ENCODE results near the gene VSTM2B.
"Not testable (repeated sequence)": the region's sequence is repeated elsewhere in the genome, so short reads cannot be mapped to it uniquely, and the experiment has no call there.

The VSTM2B gene

GRCh38 chr19:29525901-29526729, at the start of gene VSTM2B:
TSS of gene VSTM2B (plus strand) at chr19:29525994. CDS start at chr19:29526584, 590 bp downstream.
- DNase-seq: no peak

- no peak for DNase-seq
Measured at GRCh38 chr19:29476528-29476927, 49.3 kb upstream of the VSTM2B start.

DNA sequence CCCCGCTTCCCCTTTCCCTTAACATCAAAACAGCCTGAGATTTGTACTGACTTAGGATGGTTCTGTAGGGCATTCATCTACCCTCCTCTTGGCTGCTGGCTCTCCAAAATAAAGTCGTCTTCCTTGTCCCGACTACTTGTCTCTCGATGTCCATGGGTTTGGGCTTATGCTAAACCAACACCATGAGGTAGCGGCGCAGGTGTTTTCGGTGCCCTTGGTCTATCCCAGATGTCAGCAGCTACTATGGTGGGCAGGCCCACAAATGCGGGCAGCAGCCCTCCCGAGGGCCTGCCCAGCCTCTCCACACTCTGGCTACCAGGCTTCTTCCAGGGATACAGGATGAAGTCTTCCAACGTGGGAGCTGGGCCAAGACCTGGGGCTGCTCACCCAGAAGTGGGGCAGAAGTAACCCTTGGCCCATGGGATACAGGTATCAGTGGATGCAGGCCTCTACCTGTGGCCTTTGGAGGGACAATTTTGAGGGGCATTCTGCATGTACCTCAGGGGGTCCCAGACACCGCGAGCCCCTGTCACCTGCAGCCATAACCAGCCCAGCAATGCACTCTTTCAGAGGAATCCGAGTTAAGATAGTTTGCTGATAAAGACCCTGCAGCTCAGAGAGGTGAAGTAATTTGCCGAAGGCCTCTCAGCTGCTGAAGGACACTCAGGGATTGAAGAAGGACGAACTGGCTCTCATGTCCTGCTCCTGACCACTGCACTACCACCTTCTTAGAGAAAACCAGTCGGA, 47.8 kb upstream of the VSTM2B start:
- no peak for DNase-seq

GRCh38 chr19:29478578-29479565, 46.9 kb upstream of the VSTM2B start:
- DNase-seq: no peak

DNA sequence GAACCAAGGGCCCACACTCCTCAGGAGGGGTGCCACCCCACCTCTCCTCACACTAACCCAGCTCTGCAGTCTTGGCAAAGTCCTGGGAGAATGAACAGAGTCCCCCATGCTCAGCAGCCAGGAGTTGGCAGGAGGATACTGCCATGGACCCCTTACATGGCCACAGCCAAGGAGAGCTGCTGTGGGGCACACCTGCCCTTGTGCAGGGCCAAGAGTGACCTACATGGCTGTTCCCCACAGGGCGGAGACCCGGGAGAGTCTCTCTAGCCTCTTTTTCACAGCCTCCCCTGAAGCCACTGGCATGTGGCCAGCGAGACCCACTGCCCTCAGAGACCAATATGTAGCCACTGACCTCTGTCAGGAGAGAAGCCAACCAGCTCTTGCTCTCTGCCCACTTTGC, 45.9 kb upstream of the VSTM2B start:
- DNase-seq: no peak

DNA sequence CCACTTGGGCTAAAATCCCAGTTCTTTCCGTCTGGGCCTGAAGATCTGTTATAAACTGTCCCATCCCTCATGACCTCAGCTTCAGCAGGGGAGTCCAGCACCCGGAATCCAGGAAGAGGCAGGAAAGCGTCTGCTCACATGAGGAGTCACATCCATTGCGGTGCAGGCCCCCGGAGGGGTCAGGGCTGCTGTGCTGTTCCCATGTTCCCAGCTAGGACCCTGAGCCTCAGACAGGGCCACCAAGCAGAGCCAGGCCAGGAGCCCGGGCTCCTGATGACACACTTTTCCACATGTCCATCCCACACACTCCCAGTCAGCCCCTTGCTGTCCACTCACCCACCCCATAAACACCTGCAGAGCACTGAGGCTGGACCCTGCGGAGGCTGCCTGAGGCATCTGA, 45.3 kb upstream of the VSTM2B start:
- DNase-seq: no peak

DNA sequence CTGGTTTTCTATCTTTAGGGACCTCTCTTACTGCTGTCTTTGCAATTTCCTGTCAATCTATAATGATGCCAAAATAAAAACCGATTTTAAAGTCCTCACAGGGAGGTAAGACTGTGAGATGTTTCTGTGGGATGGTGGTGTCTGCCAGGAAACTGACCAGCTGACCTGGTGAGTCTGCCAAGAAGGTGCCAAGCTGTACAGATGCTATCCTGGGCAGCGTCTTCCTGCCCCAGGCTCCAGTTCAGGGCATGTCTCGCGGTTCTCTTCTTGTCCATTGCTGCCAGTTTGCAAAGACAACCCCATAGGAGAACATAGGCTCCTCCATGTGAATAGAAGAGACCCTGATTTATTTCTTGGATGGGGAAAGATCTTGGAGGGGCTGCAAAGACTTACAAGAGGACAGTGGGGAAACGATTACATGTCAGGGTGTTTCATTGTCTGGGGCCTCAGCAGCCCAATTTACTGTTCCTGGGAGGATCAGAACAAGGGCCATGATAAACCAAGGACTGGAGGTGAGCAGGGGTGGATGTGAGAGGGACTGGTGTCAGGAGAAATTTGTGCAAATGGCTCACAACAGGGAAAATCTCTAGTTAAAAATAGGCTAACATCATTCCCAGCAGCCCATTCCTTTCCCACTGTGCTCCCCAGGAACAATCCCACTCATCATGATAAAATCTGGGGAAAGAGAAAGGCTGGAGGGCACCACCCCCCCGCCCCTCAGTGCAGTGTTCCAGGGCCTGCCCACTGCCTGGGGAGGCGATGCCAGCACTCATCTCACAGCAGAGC, 42.7 kb upstream of the VSTM2B start:
- DNase-seq: no peak

DNA sequence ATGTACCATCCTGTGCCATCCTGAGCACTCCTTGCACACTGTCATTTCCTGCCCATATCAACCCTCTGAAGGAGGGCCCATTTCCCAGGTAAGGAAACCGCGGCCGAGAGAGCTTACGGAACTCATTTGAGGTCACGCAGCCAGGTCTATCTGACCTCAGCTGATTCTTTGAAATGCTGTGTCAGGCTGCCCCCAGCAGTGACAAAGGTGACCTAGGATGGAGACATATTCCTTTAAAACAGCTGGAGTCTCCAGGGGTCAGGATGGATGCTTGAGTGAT, 42.2 kb upstream of the VSTM2B start:
- no peak for DNase-seq

DNA sequence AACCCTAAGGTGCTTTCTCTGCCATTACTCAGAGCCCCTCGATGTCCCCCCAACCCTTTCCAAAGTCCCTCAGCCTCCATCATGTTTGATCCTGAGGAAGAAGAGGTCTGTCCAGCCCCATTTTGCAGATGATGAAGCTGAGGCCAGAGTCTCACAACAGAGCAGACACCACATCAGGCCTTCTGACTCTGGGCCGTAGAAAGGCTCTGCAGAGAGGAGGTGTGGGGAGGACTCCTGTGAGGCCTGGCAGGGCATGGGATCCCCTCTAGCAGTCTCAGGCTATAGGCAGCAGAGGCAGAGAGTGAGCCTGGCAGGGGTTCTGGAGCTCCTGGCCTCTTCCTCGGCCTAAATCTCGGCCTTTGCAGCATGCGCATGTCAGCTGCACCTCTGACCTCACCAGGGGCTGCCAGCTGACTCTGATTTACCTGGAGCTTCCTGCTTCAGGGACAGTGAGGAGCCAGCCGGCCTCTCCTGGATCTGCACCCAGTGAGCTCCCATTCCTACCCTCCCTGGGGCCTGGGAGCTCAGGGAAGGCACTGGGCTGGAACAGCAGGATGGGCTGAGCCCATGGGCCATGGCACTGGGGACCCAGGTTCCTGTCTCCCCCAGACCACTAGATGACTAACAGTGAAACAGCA, 41.7 kb upstream of the VSTM2B start:
- no peak for DNase-seq

- no peak for DNase-seq
Measured at GRCh38 chr19:29484876-29485275, 40.9 kb upstream of the VSTM2B start.

DNA sequence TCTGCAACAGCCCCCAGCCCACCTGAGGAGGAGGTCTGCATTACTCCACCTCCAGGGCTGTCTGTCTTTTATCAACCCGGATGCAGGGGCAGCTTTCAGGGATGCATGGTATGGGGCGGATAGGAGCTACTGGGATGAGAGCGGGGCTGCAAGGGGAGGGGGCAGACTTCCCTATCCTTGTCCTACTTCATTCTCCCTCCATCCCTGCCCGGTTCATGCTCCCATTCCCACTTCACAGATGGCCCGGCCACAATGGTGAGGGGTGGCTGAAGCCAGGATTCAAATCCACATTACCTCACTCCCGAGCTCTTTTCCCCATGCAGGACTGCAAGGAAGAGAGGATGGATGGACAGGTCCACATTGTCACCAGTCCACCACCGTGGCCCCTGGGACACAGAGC, 40.5 kb upstream of the VSTM2B start:
- DNase-seq: no peak

DNA sequence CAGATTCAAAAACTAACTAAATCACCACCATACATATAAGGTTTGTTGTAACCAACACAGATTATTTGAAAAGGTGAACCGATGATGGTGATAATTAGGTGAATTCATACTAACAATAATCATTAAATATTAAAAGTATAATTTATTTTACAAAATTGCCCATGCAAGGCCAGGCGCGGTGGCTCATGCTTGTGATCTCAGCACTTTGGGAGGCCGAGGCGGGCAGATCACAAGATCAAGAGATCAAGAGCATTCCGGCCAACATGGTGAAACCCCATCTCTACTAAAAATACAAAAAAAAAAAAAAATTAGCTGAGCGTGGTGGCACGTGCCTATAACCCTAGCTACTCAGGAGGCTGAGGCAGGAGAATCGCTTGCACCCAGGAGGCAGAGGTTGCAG, 38.8 kb upstream of the VSTM2B start:
- not testable (repeated sequence) for DNase-seq

GRCh38 chr19:29487432-29487831, 38.4 kb upstream of the VSTM2B start:
- no peak for DNase-seq

GRCh38 chr19:29488316-29488715, 37.5 kb upstream of the VSTM2B start:
- DNase-seq: no peak

GRCh38 chr19:29489172-29489951, 36.4 kb upstream of the VSTM2B start:
- no peak for DNase-seq

DNA sequence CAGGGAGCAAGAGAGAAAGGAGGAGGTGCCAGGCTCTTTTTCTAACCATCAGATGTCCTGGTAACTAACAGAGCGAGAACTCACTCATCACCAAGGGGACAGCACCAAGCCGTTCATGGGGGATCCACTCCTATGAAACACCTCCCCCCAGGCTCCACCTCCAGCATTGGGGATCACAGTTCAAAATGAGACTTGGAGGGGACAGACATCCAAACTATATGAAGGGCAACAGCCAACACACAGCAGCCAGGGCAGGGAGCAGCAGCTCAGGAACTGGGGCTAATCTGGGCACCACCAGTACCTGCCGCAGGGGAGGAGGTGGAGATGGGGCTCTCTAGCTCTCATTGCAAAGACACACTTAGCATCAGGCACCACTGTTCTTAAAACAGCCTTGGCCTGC, 34.3 kb upstream of the VSTM2B start:
- DNase-seq: no peak

DNA sequence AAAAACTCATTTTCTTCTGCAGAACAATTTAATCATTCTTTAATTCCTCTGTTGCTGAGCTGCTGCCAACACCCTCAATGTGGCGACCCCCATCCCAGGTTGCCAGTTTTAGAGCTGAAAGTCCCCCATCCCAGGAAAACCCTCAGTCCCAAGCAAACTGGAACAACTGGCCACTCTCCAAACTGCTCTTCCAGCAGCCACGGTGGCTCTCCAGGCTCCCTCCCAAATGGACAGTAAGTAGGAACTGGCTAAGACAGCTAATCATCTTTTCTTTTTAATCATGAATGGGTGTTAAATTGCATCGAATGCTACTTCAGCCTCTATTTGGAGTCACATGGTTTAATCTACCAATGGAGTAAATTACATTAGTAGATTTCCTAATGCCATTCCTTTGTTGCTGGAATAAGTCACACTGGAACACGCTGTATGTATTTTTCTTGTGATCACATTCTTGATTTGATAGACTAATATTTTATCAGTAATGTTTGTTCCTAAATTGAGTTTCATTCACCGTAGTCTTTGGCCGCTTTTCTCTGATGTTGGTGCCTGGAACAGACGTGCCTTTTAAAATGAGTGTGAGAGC, 33.7 kb upstream of the VSTM2B start:
- no peak for DNase-seq

DNA sequence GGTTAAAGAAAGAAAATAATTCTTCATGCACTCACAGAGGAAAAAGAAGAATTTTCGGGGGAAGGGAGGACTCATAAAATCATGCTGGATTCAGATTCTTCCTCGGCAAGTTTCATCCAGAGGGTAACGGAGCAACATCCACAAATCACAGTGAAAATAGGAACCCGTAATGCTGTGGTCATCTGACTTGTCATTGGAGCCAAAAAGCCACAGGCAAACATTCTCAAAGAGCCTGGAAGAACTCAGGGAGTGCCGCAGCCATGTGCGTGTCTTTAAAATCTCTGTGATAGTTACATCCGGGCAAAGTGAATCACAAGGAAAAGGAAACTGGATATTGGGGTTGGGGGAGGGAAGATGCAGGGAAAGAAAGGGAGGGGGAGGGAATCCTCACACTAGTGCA, 33.0 kb upstream of the VSTM2B start:
- DNase-seq: no peak

DNA sequence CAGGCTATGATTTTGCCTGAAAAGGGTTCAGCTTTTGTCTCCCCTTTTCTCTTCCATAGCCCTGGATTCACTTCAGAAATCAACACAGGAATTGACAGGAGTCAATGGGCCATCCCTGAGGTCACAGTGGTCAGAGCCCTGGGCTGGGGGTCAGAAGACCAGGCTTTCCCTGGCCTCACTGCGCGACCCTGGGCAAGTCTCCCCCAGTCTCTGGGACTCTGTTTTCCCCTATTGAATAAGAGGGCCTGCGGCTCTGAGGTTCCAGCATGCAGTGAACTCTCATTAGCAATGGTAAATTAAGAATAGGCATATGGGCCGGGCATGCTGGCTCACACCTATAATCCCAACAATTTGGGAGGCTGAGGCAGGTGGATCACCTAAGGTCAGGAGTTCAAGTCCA, 30.7 kb upstream of the VSTM2B start:
- DNase-seq: no peak

- no peak for DNase-seq
Measured at GRCh38 chr19:29495901-29496441, 29.8 kb upstream of the VSTM2B start.

DNA sequence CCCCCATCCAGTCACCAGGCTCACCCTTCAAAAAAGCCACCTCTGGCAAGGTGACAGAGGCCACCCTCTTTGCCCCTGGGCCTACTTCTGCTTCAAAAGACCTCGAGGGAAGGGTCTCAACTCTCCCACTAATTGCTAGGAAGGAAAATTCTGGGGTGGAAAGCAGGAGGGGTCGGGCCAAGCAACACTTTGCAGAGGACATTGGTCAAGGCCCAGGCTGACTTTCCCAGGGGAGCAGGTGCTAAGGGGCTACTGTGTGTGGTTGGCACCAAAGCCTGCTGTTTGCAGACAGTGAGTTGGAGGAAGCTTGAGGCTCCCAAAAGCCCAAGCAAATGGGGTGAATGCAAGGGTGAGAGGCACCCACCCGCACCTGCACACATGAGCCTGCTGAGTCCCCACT, 28.6 kb upstream of the VSTM2B start:
- DNase-seq: no peak

Data from activated CD4-positive, CD25-positive, alpha-beta regulatory T cell treated with anti-CD3 and anti-CD28 coated beads, Interleukin-2, amount 50 U/mL, for 72 hours (primary cell).